ENCODE results near the gene PATE4.

PATE4 gene

DNA sequence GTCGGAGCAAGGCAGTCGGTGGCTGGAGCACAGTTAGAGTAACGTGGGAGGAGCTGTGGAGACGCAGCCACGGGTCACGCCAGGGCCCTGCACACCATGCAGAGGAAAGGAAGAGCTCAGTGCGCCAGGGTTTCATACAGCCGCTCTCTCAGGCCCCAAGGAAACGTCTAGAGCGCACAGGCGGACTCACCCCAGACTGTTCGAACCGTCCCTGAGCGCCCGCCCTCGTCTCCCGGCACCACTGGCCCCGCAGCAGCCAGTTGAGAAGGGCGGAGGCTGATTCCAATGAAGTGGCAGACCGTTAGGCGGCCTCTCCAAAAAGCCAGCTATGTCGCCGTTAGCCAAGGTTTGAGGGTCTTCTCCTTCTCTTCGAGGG, 53.9 kb downstream of the PATE4 start:
- peak; percentile 47 for DNase-seq (ENCODE audit: low read depth)
- peak overlapping the region; percentile 78 for H3K4me3 ChIP-seq (ENCODE audit: control insufficient read depth, low read depth, low read length)
- TF ChIP-seq, protein P1, sequence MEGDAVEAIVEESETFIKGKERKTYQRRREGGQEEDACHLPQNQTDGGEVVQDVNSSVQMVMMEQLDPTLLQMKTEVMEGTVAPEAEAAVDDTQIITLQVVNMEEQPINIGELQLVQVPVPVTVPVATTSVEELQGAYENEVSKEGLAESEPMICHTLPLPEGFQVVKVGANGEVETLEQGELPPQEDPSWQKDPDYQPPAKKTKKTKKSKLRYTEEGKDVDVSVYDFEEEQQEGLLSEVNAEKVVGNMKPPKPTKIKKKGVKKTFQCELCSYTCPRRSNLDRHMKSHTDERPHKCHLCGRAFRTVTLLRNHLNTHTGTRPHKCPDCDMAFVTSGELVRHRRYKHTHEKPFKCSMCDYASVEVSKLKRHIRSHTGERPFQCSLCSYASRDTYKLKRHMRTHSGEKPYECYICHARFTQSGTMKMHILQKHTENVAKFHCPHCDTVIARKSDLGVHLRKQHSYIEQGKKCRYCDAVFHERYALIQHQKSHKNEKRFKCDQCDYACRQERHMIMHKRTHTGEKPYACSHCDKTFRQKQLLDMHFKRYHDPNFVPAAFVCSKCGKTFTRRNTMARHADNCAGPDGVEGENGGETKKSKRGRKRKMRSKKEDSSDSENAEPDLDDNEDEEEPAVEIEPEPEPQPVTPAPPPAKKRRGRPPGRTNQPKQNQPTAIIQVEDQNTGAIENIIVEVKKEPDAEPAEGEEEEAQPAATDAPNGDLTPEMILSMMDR (conservative IDR thresholded peaks at IDR 0.05; ENCODE audit: control insufficient read depth, insufficient read depth, low read depth, low read length) = no peak

DNA sequence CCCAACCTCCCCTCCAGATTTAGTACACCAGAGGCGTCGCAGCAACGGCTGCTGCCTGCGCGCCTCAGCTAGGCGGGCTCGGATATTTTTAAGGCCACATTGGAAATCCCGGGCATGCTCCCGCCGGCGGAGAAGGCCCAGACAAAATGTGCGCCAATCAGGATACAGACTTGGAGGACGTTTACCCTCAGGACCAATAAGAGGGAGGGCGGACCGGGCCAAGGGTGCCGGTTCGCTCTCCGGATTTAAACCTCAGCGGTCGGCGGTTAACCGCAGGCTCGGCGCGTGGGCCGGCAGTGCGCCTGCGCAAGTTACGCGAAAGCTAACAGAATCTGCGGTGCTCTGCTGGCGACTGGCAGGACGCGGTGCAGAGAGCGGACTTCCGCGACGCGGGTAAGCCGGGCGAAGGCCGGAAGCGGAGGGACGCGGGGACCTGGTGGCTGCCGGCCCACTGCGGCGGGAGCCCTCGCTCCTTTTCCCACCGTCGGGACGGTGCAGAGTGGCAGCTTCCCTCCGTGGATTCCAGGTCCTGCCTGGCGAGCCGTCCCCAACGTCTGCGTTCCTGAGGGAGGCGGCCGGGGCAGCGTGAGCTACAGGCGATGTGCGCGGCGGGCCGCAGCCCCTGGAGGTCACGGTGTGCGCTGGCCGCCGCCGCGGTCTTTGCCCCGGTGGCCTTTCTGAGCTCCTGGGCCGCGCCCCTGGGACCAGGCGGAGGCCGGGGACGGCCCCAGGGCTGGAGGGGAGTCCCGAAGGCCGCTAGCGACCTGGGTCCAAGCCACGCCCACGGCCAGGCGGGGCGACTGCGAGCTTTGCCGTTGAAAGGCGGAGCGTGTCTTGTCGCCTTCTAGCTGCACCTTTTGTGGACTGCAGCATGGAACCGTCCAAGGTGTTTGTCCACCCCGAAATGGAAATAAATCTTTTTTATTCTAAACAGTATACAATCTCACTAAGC, 54.5 kb downstream of the PATE4 start, which contains the start of gene HYLS1:
HYLS1 (plus strand) TSS at position 296 of the 952 bp plus-strand sequence. CDS start 11,701 bp downstream, outside the sequence.
- DNase-seq (ENCODE audit: low read depth) = peak; percentile 97
- TF ChIP-seq, protein P1 (conservative IDR thresholded peaks at IDR 0.05; ENCODE audit: control insufficient read depth, insufficient read depth, low read depth, low read length) = peak; percentile 13
- H3K4me3 ChIP-seq (ENCODE audit: control insufficient read depth, low read depth, low read length) = peak within 1 kb of the TSS; percentile 78
